ENCODE results near the gene WWP2. TPM values are rescaled to one million over a fixed set of nuclear protein-coding genes. Genes with fewer than 3 reads are reported as not detected.
"Not testable (repeated sequence)": the region's sequence is repeated elsewhere in the genome, so short reads cannot be mapped to it uniquely, and the experiment has no call there.

WWP2 gene
- total RNA-seq, 1 donor from 2014 or later, result 91.5 TPM

DNA sequence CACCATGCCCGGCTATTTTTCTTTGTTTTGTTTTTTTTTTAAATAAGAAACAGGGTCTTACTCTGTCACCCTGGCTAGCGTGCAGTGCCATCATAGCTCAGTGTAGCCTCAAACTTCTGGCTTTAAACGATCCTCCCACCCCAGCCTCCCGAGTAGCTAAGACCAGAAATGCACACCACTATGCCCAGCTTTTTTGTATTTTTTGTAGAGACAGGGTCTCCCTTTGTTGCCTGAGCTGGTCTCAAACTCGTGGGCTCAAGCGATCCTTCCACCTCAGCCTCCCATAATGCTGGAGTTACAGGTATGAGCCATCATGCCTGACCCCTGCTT is 59.7 kb downstream of the WWP2 start:
- DNase-seq (ENCODE audit: low spot score) (no peak), ATAC-seq (no peak)
- intact Hi-C loops (cut with DNase I), result no loop called here

DNA sequence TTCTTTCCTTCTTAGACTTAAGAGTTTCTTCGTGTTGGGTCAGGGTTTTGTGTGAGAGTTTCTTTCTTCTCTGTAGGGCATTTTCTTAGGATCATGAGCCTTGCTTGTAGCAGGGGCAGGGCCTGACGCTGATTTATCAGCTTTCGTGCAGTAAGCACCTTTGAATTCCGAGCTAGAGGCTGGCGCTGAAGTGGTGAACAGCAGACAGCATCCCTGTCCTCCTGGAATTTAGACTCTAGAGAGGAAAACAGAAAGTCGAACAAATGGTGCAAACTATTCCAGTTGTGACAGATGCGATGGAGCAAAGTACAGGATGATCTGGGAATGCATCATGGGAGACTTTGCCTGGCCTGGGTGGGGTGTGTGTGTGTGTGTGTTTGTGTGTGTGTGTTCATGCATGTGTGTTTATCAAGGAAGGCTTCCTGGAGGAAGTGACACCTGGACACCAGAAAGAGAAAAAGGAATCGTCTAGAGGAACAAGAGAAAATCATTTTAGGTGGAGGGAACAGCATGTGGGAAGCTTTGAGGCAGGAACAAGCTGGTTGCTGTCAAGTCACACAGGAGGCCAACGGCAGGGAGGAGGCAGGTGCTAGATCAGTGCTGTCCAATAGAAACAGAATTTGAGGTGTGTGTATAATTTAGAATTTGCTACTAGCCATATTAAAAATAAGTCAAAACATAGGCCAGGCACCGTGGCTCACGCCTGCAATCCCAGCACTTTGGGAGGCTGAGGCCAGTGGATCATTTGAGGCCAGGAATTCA is 60.2 kb downstream of the WWP2 start:
- intact Hi-C loops (cut with DNase I), result no loop called here
- ATAC-seq, result no peak
- peak; percentile 42 for DNase-seq (ENCODE audit: low spot score)

DNA sequence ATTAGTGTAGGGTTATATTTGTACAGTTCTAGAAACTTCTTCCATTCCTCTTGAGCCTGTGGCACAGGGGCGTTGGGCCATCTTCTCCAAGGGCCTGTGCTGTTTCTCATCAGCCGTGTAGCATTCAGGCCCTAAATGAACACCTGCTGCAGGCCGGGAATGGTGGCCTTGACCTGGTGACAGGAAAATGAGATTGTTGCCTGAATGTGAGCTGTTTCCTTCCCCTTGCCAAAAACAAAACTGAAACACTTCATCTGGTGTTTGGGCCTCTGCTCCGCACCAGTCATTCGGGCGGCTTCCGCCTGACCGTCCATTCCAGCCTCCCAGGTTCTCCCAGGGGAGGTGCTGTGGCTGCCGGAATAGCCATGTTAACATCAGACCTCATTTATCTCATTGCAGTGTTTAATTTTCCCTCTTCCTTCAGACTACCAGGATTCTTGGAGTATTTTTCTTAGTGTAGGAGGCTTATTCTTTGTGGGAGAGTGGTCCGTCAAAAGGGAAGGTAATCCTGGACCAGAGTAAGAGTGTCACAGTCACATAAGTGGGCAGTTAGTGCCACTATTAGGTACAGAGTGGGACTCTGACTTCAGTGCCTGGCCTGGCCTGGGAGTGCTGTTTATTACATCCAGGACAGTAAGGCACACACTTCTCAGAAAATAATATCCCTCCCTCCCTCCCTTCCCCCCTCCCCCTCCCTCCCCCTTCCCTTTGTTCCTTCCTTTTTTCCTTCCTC is 61.9 kb downstream of the WWP2 start:
- DNase-seq (ENCODE audit: low spot score), result peak; percentile 63
- ATAC-seq, result peak; percentile 75
- intact Hi-C loops (cut with DNase I), result no loop called here

DNA sequence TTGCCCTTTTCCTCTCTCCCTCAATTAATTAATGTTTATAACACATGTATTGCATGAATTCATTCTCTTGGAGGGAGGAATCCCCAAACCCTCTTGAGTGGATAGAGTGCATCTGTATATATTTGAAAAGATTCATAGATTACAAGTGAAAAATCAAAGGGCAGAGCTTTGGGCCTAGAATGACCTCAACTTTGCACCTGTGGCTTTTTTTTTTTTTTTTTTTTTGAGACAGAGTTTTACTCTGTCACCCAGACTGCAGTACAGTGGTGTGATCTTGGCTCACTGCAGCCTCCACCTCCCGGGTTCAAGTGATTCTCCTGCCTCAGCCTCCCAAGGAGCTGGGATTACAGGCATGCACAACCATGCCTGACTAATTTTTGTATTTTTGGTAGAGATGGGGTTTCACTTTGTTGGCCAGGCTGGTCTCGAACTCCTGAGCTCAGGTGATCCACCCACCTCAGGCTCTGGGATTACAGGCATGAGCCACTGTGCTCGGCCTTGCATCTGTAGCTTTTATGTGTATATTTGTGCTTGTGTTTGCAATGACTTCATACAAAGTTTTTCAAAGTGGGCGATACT is 62.5 kb downstream of the WWP2 start:
- intact Hi-C loops (cut with DNase I); ATAC-seq: not testable (repeated sequence)
- peak; percentile 22 for DNase-seq (ENCODE audit: low spot score)

DNA sequence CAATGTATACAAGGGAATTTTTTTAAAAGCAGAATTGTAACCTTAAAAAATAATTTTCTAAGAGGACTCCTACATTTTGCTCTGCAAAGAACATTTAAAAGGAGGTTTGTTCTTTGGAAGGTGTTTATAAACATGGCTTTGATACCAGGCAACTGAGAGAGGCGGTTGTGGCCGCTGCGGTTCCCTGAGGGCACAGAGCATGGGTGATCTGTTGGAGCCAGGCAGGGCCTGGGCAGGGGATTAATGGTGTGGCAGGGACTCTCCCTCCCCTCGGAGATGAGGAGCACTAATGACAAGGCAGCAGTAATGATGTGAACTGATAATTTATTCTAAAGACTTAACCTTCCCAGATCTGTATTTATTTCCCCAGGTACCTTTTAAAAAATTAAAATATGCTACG is 65.4 kb downstream of the WWP2 start:
- intact Hi-C loops (cut with DNase I), result no loop called here
- DNase-seq (ENCODE audit: low spot score) (peak; percentile 22), ATAC-seq (no peak)

DNA sequence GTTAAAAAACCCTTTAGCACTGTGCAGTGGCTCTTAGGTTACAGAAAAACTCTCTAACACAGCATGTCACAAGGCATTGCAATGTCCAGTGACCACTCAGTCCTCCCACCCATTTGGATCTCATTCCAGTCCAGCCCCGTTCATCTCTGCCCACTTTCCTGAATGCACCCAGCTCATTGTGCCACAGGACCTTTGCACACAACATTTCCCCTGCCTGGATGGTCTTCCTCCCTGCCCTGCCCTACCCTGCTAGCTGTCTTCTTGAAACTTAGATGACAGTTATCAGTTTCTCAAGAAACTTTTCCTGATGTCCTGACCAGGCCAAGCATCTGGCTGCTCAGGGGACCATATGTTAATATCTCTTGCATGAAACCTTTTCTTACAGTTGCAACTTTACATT is 67.2 kb downstream of the WWP2 start:
- no peak for ATAC-seq
- intact Hi-C loops (cut with DNase I), result no loop called here
- peak; percentile 19 for DNase-seq (ENCODE audit: low spot score)

DNA sequence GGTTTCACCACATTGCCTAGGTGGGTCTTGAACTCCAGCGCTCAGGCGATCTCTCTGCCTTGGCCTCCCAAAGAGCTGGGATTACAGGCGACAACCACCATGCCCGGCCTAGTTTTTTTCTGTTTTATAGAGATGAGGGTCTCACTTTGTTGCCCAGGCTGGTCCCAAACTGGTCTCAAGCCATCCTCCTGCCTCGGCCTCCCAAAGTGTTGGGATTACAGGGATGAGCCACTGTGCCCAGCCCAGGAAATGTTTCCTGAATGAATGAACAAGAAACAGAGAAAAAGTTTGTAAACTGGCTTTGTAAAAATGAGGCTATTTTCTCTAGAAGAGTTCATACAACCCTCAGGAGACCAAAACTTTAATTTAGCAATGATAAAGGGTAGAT is 68.0 kb downstream of the WWP2 start:
- ATAC-seq, result no peak

DNA sequence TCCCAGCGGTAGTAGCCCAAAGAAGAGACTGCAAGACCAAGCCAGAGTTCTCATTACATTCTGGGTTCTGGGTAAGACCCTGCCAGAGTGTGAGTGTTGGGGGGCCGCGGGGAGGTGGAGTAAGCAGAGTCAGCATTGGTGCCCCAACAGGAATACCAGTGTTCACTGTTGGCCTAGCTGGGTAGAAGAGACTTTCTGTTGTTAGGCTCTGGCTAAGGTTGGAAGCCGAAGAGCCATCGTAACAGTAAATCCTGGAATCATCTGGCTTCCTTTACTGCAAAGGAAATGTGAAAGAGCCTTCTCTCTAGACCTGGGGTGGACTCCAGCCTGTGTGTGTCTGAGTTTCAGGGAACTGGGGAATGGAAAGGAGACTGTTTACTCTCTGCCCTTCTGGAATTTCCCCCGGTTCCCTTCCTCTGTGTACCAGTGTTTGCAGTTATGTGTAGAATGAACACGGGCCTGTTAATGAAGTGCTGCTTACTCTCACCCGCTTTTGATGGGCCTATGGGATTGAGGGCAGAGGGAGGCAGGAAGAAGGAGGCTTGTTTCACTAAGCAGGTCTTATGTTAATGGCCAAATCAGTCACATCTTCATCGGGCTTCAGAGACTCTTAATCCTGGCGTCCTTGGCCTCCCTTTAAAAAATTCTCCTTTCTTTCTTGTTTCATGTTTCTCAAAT is 68.5 kb downstream of the WWP2 start:
- ATAC-seq (no peak), DNase-seq (ENCODE audit: low spot score) (peak; percentile 28)
- intact Hi-C loops (cut with DNase I), result no loop called here

More for the DNA sequence above, 68.0 kb downstream of the WWP2 start:
- no peak for DNase-seq (ENCODE audit: low spot score)
- intact Hi-C loops (cut with DNase I), result no loop called here

DNA sequence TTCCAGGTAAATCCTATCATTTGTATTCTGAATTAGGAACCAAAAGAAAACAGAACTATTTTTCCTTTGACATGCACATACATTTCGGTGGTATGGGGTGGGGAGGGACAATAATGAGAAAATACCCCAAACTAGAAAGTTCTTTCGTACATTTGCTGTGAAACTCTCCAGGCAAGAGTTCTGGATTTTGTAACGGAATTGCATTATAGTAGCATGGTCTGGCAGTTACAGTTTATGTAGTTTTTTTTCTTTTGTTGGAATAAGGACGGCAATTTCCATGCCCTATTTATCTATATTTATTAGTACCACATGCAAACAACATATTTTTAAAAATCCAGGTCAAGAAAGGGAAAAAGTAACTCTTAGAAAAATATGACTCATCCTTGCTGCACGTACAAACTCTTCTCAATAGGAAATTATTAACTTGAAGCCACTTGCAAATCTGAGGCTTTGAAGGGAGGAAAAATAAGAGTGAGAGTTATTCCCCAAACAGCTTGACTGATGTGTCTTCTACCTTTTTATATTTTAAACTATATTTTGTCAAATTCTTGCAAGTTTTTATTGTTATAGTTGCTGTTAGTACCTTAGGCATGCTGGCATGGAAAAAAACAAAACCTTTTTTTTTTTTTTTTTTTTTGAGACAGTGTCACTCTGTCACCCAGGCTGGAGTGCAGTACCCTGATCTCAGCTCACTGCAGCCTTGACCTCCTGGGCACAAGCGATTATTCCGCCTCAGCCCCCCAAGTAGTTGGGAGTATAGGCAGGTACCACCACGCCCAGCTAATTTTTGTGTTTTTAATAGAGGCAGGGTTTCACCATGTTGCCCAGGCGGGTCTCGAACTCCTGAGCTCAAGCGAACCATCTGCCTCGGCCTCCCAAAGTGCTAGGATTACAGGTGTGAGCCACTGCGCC is 69.3 kb downstream of the WWP2 start:
- ATAC-seq (no peak), DNase-seq (ENCODE audit: low spot score) (peak; percentile 38)
- intact Hi-C loops (cut with DNase I), result no loop called here

DNA sequence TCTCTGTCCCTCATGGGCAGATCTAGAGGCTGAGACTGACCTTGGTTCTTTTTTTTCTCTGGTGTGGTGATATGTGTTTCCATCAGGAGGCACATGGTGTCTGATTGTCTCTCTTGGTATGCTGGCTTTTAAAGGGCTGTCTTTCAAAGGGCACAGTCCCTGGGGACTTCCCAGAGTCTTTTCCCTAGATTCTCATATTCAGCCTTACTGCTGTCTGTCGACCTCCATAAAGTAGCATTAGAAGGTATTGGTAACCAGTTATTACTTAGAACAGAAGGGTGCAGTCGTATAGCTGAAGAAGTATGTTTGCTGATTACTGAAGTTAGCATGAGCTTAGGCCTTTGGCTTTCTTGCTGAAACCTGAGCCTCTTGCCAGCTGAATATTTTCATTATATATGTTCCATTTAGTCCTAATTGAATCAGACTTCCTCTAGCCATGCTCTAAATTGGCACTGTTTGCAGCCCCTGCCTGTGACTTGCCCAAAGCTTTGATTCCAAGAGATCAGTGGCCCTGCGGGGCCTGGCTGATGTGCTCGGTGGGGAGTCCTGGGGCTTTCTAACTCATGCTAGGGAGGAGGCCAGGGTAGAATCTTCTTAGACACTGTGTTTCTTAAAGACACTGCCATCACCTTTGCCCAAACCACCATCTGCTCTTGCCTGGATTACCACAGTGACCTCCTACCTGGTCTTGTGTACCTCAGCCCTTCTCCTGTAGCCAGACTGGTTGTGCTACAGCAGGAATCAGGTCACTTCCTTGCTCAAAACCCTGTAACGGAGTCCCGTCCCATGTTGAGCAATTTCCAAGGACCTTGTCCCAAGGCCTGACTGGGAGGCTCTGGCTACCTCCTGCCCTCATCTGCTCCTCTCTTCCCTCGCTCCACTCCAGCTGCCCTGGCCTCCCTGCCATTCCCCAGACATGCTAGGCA is 71.5 kb downstream of the WWP2 start:
- intact Hi-C loops (cut with DNase I), result no loop called here
- no peak for ATAC-seq

DNA sequence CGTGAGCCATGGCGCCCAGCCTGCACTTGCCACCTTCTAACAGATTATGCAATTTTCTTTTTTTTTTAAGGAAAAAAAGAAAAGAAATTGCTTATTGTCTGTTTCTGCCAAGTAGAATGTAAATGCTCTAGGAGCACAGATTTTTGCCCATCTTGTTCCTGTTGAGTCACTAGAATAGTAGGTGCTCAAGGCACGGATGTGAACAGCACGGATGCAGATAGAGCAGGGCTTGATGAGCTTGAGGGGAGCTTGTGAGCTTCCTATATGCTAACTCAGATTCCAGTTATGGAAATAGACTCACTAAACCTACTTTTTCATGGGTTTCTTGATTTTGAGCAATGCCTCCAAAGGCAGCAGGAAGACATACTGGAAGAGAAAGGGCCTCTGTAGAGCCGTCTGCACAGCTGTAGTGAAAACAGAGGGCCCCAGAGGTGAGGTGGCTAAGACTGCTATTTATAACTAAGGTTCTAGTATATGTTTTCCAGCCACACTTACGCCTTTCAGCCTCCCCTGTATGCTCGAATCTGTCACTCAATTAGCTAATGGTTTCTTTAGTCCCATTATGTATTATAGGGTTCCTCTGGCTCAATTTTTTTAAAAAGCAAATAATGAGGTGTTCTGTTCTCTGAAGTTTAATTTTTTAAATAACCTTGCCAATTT is 72.8 kb downstream of the WWP2 start:
- intact Hi-C loops (cut with DNase I), result no loop called here
- DNase-seq (ENCODE audit: low spot score) (no peak), ATAC-seq (no peak)

More for the DNA sequence above, 71.5 kb downstream of the WWP2 start:
- DNase-seq (ENCODE audit: low spot score), result no peak

DNA sequence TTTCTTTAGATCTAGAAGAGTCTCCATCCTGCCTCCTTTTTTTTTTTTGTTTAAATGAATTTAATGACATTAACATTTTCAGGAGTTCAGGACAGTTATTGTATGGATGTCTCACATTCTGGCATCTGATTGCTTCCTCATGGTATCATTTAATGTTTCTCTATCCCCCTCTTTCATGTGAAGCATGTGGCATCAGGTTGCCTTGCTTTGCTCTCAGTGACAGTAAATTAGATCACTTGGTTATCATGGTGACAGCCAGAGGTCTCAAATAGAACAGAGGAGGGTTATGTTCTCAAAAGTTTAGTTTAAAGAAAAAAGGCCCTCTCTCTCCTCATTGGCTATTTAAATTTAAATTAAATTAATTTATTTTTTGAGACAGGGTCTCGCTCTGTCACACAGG is 74.1 kb downstream of the WWP2 start:
- intact Hi-C loops (cut with DNase I), result no loop called here
- DNase-seq (ENCODE audit: low spot score) (no peak), ATAC-seq (no peak)

DNA sequence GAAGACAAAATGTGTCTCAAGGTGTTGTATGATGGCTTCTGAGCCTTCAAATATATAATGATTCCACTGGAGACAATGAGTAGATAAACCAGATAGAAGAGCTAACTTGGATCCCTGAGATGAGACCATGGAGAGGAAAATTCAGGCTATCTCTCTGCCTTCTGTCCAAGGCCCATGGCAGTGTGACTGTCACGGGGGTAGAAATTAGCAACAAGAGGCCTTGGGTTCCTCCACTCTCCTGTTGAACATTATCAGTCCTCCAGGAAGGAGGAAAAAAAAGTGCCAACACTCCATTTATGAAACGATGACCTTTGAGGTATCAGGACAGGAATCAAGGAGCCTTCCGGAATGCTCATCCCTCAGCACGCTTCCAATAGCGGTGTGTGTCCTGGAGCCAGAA is 75.2 kb downstream of the WWP2 start:
- DNase-seq (ENCODE audit: low spot score), result no peak
- intact Hi-C loops (cut with DNase I), result no loop called here
- no peak for ATAC-seq

DNA sequence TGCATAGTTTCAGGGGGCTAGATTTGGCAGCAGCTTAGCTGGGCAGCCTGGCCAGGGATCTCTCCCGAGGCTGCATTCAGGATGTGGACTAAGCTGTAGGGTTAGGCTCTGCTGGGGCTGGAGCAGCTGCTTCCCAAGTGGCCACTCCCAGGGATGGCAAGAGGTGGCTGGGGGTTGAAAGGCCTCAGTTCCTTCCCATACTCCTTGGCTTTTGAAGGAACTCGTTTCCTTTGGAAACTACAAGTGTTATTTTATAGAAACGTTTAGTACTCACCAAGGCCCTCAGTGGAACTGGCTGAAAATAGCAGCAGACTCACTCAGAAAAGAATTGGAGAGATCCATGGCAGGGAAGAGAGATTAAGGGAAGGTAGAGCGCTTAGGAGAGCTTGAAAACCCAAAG is 76.4 kb downstream of the WWP2 start:
- no peak for DNase-seq (ENCODE audit: low spot score)
- intact Hi-C loops (cut with DNase I), result no loop called here
- ATAC-seq, result peak; percentile 75

DNA sequence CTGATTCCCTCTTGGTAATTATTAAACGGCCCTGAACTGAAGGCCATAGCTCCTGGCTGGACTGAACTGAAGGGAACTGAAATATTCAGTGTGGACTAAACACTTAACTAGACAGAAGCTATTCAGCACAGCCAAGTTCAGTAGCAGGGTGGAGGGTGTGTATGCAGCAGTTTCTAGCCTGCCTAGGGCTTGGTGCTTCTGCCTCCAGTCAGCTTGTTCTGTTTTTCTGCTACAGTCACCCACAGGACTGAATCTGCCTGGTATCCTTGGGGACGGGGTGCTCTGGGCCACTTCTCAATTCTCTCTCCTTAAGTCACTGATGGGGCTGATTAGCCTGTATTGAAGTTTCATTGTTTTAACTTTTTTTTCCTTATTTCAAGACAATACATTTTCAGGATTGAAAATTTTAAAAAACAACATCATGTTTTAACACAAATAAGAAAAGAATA is 77.1 kb downstream of the WWP2 start:
- DNase-seq (ENCODE audit: low spot score) (no peak), ATAC-seq (peak; percentile 80)
- intact Hi-C loops (cut with DNase I), result no loop called here

DNA sequence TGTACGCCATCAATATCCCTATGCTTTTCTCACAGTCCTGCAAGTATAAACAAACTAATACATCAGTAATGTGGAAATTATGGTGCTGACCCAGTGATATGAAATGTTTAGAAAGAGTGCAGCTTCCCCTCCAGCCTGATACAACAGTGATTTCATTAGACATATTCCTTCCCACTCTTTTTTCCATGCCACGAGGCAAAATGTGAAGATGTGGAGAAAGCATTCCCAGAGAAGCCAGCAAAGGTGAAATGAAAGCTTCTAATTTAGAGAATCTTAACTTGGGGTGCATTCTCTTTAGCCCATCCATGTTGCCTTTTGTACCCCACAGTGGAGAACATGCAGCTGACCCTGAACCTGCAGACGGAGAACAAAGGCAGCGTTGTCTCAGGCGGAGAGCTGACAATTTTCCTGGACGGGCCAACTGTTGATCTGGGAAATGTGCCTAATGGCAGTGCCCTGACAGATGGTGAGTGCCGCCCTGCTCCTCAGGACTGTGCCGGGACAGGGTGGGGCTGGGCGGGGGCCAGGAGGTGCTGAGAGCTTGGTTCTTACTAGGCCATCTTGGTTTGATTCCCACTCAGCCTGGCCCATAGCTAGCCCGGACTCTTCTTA is 77.8 kb downstream of the WWP2 start:
- ATAC-seq, result peak; percentile 67
- intact Hi-C loops (cut with DNase I), result no loop called here
- no peak for DNase-seq (ENCODE audit: low spot score)

DNA sequence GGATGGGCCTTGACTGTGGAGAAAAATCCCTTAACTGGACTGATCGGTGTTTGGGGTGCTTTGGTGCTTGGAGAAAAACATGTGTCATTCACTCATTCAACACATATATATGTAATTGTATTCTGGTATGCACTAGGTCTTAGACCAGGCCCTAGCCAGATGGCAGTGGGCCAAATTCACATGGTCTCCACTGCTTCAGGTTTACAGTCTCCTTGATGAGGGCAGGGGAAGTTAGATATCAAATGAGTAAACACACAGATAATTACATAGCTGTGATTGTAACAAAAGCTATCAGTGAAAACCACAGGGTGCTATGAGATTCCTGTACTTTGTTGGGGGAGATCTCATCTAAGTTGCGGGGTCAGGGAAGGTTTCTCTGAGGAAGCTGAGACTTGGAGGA is 78.8 kb downstream of the WWP2 start:
- DNase-seq (ENCODE audit: low spot score) (no peak), ATAC-seq (no peak)
- intact Hi-C loops (cut with DNase I), result no loop called here

All from sciatic nerve (tissue), 2 donors.